Motor neuron (in vitro differentiated cells): ENCODE measurements around the gene LRRC23. TPM values are rescaled to one million over a fixed set of nuclear protein-coding genes. Genes with fewer than 3 reads are reported as not detected.

Experiments used
- ATAC-seq, 8 experiments: fragments of 200-7000 bp; cut with Tn5 transposase; replicated peaks in 6 of 8; 2 replicates each; pipeline ENCODE4 v1.8.0; 2021; ENCODE audit warnings: mild to moderate bottlenecking in 8 of 8, moderate library complexity in 8 of 8
- H3K27ac ChIP-seq, 2 donors: fragments of 250-450 bp; sonication (Bioruptor Pico); 2 replicates each; pipeline ENCODE4 v1.9.0; 2021; ENCODE audit warnings: antibody characterized with exemption in 2 of 2, mild to moderate bottlenecking in 2 of 2, moderate library complexity in 1 of 2
- H3K4me1 ChIP-seq, 2 donors: fragments of 250-450 bp; sonication (Bioruptor Pico); replicated peaks in 1 of 2; 2 replicates each; pipeline ENCODE4 v1.6.1; 2021; ENCODE audit warnings: antibody characterized with exemption in 2 of 2, mild to moderate bottlenecking in 2 of 2, moderate library complexity in 1 of 2
- H3K4me3 ChIP-seq, 5 donors: fragments of 250-450 bp; sonication (Bioruptor Pico); 2 replicates each; pipeline ENCODE4 v1.9.0; 2021; ENCODE audit warnings: antibody characterized with exemption in 5 of 5, mild to moderate bottlenecking in 5 of 5, moderate library complexity in 4 of 5
- WGBS, 10 experiments: fragments of 450-650 bp; shearing (Covaris generic); methylation state at CpG; one replicate each; pipeline ENCODE4 v1.0.0; 2022; 5-methylcytosine and 5-hydroxymethylcytosine counted together
- in situ Hi-C, 9 experiments: fragments of 400-800 bp; cut with MboI; loops; one replicate each; pipeline ENCODE4 v1.15.0; 2021; ENCODE audit warnings: low sequenced_read_pairs in 9 of 9, low pct_unique_long_range_greater_than_20kb in 2 of 9; ENCODE audit not compliant: unreplicated experiment in 9 of 9
- total RNA-seq, 8 experiments: library from RNA; unstranded; fragments of 300-600 nt; gene quantifications; 2 replicates each; pipeline versions ENCODE4 v1.2.3 to v1.2.4, GENCODE V29; 2022

The LRRC23 gene
- total RNA-seq, 8 experiments from 2014 or later: 4.1 to 51.0 (median 7.1) TPM

GRCh38 chr12:6937481-6938352 lies 33.1 kb downstream of the LRRC23 start:
- in situ Hi-C loops: loop anchor here in 2 of 9 experiments (25.0 kb wide), 1 partner anchor 175 kb away; the partner anchor contains the start of gene C1RL (in 2 of the 2)
- H3K27ac ChIP-seq: peak overlapping the region; percentile 92 to 97
- peak overlapping the region; percentile 39 to 65 (median 60) for H3K4me3 ChIP-seq
- peaks cover 11 to 13% of the 10 kb centered on the region in 2 donors for H3K4me1 ChIP-seq
- peak; percentile 92 to 97 (median 94) for ATAC-seq
- WGBS, 10 experiments: 0 to 10% (median 2%) methylated on average over 1 to 20 of the region's 80 CpGs; no CpG with 5 or more reads in 5 of the 10 experiments

- Histone ChIP-seq H3K4me3 (peak overlapping the region; percentile 39 to 65 (median 60)), H3K4me1 (peaks cover 17 to 19% of the 10 kb centered on the region in 2 donors), H3K27ac (peak overlapping the region; percentile 20 to 97)
- no peak for ATAC-seq
- 70 to 100% (median 95%) methylated on average over 1 to 5 of the region's 32 CpGs; no CpG with 5 or more reads in 3 of the 10 experiments for WGBS, 10 experiments
- in situ Hi-C loops: loop anchor here in 2 of 9 experiments (25.0 kb wide), 1 partner anchor 174 kb away; the partner anchor contains the start of gene C1RL (in 2 of the 2)
These were observed 34.0 kb downstream of the LRRC23 start for GRCh38 chr12:6938353-6939190.

DNA sequence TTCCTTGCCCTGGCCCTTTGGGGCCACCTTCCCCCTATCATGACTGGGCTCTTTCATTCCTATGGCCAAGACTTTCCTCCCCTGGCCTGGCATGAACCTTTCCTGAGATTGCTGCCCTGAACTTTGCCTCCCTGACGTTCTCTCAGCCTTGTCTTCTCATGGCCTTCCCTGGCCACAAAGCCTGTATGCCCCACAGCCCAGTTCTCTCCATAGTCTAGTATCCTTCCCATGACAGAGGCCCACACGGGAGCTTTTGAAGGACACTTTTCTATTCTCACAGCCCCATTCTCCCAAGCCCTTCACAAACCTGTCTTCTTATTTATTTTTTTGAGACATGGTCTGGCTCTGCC lies 34.5 kb downstream of the LRRC23 start:
- WGBS, 10 experiments: 0 to 100% (median 92%) methylated on average over 1 to 2 of the region's 2 CpGs; no CpG with 5 or more reads in 3 of the 10 experiments
- no peak overlapping the region for H3K4me3 ChIP-seq
- peak overlapping the region in 1 of 2 donors; percentile 97 for H3K27ac ChIP-seq
- no peak for ATAC-seq
- peaks cover 17 to 19% of the 10 kb centered on the region in 2 donors for H3K4me1 ChIP-seq
- in situ Hi-C loops: loop anchor here in 2 of 9 experiments (25.0 kb wide), 1 partner anchor 173 kb away; the partner anchor contains the start of gene C1RL (in 2 of the 2)

GRCh38 chr12:6941267-6941666 lies 36.6 kb downstream of the LRRC23 start:
- in situ Hi-C loops: loop anchor here in 2 of 9 experiments (25.0 kb wide), 1 partner anchor 171 kb away; the partner anchor contains the start of gene C1RL (in 2 of the 2)
- Histone ChIP-seq H3K4me3 (no peak overlapping the region), H3K27ac (no peak overlapping the region), H3K4me1 (peaks cover 23 to 27% of the 10 kb centered on the region in 2 donors)
- 85 to 97% (median 92%) methylated on average over 5 to 8 of the region's 12 CpGs; no CpG with 5 or more reads in 7 of the 10 experiments for WGBS, 10 experiments
- no peak for ATAC-seq

- Histone ChIP-seq H3K27ac (no peak overlapping the region), H3K4me3 (no peak overlapping the region), H3K4me1 (peaks cover 23 to 26% of the 10 kb centered on the region in 2 donors)
- in situ Hi-C loops: loop anchor here in 2 of 9 experiments (25.0 kb wide), 1 partner anchor 171 kb away; the partner anchor contains the start of gene C1RL (in 2 of the 2)
- WGBS, 10 experiments: no CpG with 5 or more reads among the region's 12 CpGs
- no peak for ATAC-seq
These were observed 37.2 kb downstream of the LRRC23 start for GRCh38 chr12:6941782-6942181.

GRCh38 chr12:6942331-6942665 lies 37.7 kb downstream of the LRRC23 start:
- Histone ChIP-seq H3K4me1 (peaks cover 20 to 21% of the 10 kb centered on the region in 2 donors), H3K4me3 (no peak overlapping the region), H3K27ac (no peak overlapping the region)
- no peak for ATAC-seq
- WGBS, 10 experiments: 85 to 100% (median 98%) methylated on average over 1 to 5 of the region's 11 CpGs; no CpG with 5 or more reads in 4 of the 10 experiments
- in situ Hi-C loops: loop anchor here in 2 of 9 experiments (25.0 kb wide), 1 partner anchor 170 kb away; the partner anchor contains the start of gene C1RL (in 2 of the 2)

- in situ Hi-C loops: loop anchor here in 2 of 9 experiments (25.0 kb wide), 1 partner anchor 169 kb away; the partner anchor contains the start of gene C1RL (in 2 of the 2)
- ATAC-seq: peak; percentile 45 to 60 (median 52)
- WGBS, 10 experiments: 0 to 4% (median 0%) methylated on average over 2 to 10 of the region's 13 CpGs
- H3K4me1 ChIP-seq: peaks cover 16 to 17% of the 10 kb centered on the region in 2 donors
- H3K27ac ChIP-seq: peak overlapping the region; percentile 96 to 97
- H3K4me3 ChIP-seq: peak overlapping the region; percentile 43 to 59 (median 54)
These were observed 38.7 kb downstream of the LRRC23 start for GRCh38 chr12:6943389-6943721.

DNA sequence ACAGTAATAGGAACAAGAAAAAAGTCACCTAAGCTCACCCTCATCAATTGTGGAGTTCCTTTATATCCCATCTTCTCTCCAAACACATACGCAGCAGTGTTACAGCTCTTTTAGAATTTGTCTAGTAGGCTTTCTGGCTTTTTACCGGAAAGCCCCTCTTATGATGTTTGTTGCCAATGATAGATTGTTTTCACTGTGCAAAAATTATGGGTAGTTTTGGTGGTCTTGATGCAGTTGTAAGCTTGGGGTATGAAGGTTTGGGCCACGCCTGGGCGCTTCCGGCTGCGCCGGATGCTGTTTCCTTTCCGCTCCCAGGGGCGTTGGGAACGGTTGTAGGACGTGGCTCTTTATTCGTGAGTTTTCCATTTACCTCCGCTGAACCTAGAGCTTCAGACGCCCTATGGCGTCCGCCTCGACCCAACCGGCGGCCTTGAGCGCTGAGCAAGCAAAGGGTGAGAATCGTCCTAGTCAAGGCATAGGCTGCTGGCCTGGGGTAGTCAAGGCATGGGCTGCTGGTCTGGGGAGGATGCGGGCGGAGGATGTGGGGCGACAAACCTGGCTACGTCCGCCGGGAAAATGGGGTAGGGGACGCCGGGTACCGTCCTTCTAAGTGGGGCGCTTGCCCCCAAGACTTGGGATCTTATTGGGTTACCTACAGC lies 39.2 kb downstream of the LRRC23 start, which contains the start of the genes C12orf57 and RNU7-1:
TSS of gene C12orf57 (plus strand) at position 301 of the 659 bp plus-strand sequence. CDS start at position 401, 100 bp downstream.
TSS of gene RNU7-1 (plus strand) at position 95 of the 659 bp plus-strand sequence.
- Histone ChIP-seq H3K4me1 (peaks cover 11 to 14% of the 10 kb centered on the region in 2 donors), H3K4me3 (peak within 1 kb of the TSS; percentile 43 to 59 (median 54)), H3K27ac (peak within 1 kb of the TSS; percentile 96 to 97)
- ATAC-seq: peak; percentile 59 to 73 (median 70)
- WGBS, 10 experiments: 0 to 10% (median 0%) methylated on average over 2 to 8 of the region's 31 CpGs; no CpG with 5 or more reads in 3 of the 10 experiments
- in situ Hi-C loops: loop anchor here in 2 of 9 experiments (25.0 kb wide), 1 partner anchor 168 kb away; the partner anchor contains the start of gene C1RL (in 2 of the 2)

- Histone ChIP-seq H3K27ac (peak overlapping the region; percentile 96 to 97), H3K4me1 (peaks cover 11 to 14% of the 10 kb centered on the region in 2 donors), H3K4me3 (peak overlapping the region; percentile 43 to 59 (median 54))
- 0 to 80% (median 7%) methylated on average over 1 to 26 of the region's 48 CpGs for WGBS, 10 experiments
- in situ Hi-C loops: loop anchor here in 2 of 9 experiments (25.0 kb wide), 1 partner anchor 168 kb away; the partner anchor contains the start of gene C1RL (in 2 of the 2)
- ATAC-seq: peak; percentile 38 to 69 (median 66)
These were observed 40.0 kb downstream of the LRRC23 start for GRCh38 chr12:6944381-6945186.

- no peak for ATAC-seq
- no peak overlapping the region for H3K4me3 ChIP-seq
- in situ Hi-C loops: loop anchor here in 2 of 9 experiments (25.0 kb wide), 1 partner anchor 167 kb away; the partner anchor contains the start of gene C1RL (in 2 of the 2)
- peaks cover 11 to 14% of the 10 kb centered on the region in 2 donors for H3K4me1 ChIP-seq
- WGBS, 10 experiments: 70 to 100% (median 95%) methylated on average over 1 to 8 of the region's 11 CpGs; no CpG with 5 or more reads in 5 of the 10 experiments
- no peak overlapping the region for H3K27ac ChIP-seq
These were observed 41.0 kb downstream of the LRRC23 start for GRCh38 chr12:6945613-6946012.
